C4-2B (cell line): ENCODE results near the gene FCGBP.

ENCODE experiments used
- H3K27ac ChIP-seq: fragments of 450-650 bp; 2 replicates; pipeline ENCODE4 v1.5.1; 2017
- CTCF ChIP-seq: fragments of 450-650 bp; conservative IDR thresholded peaks from 2 replicates; pipeline ENCODE4 v1.5.1; 2017; ENCODE audit warnings: mild to moderate bottlenecking
- ZFX ChIP-seq: fragments of 450-650 bp; IDR thresholded peaks from 2 replicates; pipeline ENCODE4 v1.6.1; 2017

The FCGBP gene

GRCh38 chr19:39953915-39954314 lies 19.5 kb upstream of the FCGBP start:
- H3K27ac ChIP-seq = no peak overlapping the region
- TF ChIP-seq ZFX (no peak), CTCF (no peak)

GRCh38 chr19:39951686-39952085 lies 17.3 kb upstream of the FCGBP start:
- TF ChIP-seq CTCF (no peak), ZFX (no peak)
- no peak overlapping the region for H3K27ac ChIP-seq

GRCh38 chr19:39951065-39951650 lies 16.7 kb upstream of the FCGBP start:
- H3K27ac ChIP-seq = no peak overlapping the region
- TF ChIP-seq CTCF (no peak), ZFX (no peak)

- TF ChIP-seq ZFX (no peak), CTCF (no peak)
- H3K27ac ChIP-seq = no peak overlapping the region
These were observed 14.8 kb upstream of the FCGBP start for GRCh38 chr19:39949026-39949747.

- TF ChIP-seq ZFX (no peak), CTCF (no peak)
- H3K27ac ChIP-seq = no peak overlapping the region
These were observed 12.1 kb upstream of the FCGBP start for GRCh38 chr19:39946532-39946931.

GRCh38 chr19:39943586-39943985 lies 9.2 kb upstream of the FCGBP start:
- TF ChIP-seq ZFX = no peak
- TF ChIP-seq CTCF = no peak
- H3K27ac ChIP-seq = no peak overlapping the region

GRCh38 chr19:39942366-39942730 lies 7.9 kb upstream of the FCGBP start:
- no peak overlapping the region for H3K27ac ChIP-seq
- no peak for TF ChIP-seq CTCF
- no peak for TF ChIP-seq ZFX
